Large intestine (tissue), 12 donors: ENCODE data around the gene ADD3. TPM values are rescaled to one million over a fixed set of nuclear protein-coding genes. Genes with fewer than 3 reads are reported as not detected.

Experiments used
- DNase-seq, 2 donors: peaks; one replicate each; pipeline versions ENCODE4 v3.0.0 to v3.0.0-alpha.2; 2013
- H3K27ac ChIP-seq: one replicate; pipeline ENCODE4 v1.5.1; 2013; ENCODE audit warnings: low read length
- H3K27me3 ChIP-seq: 2 replicates; pipeline ENCODE4 v1.6.1; 2013; ENCODE audit warnings: low read length; ENCODE audit not compliant: control insufficient read depth, insufficient read depth
- H3K36me3 ChIP-seq: 2 replicates; pipeline ENCODE4 v1.6.1; 2013; ENCODE audit warnings: low read length; ENCODE audit not compliant: control insufficient read depth, insufficient read depth
- H3K4me1 ChIP-seq: one replicate; pipeline ENCODE4 v1.6.1; 2013; ENCODE audit warnings: low read length; ENCODE audit not compliant: control insufficient read depth, insufficient read depth
- H3K4me3 ChIP-seq: one replicate; pipeline ENCODE4 v1.5.1; 2013; ENCODE audit warnings: low read length
- H3K9me3 ChIP-seq: one replicate; pipeline ENCODE4 v1.6.1; 2013; ENCODE audit warnings: mild to moderate bottlenecking, low read depth, low read length, moderate library complexity; ENCODE audit not compliant: control insufficient read depth
- WGBS: methylation state at CpG from one replicate; pipeline ENCODE4 v1.1.5; 2013; ENCODE audit warnings: low lambda C conversion rate; ENCODE audit not compliant: insufficient coverage; 5-methylcytosine and 5-hydroxymethylcytosine counted together
- long read RNA-seq, 11 donors: transcript quantifications; one replicate each; lab custom pipeline, GENCODE V29; 2026
- polyA plus RNA-seq: library from polyadenylated mRNA; unstranded; fragments of 120-200 nt; gene quantifications from one replicate; pipeline ENCODE4 v1.2.1, GENCODE V29; 2013

Gene ADD3, protein sequence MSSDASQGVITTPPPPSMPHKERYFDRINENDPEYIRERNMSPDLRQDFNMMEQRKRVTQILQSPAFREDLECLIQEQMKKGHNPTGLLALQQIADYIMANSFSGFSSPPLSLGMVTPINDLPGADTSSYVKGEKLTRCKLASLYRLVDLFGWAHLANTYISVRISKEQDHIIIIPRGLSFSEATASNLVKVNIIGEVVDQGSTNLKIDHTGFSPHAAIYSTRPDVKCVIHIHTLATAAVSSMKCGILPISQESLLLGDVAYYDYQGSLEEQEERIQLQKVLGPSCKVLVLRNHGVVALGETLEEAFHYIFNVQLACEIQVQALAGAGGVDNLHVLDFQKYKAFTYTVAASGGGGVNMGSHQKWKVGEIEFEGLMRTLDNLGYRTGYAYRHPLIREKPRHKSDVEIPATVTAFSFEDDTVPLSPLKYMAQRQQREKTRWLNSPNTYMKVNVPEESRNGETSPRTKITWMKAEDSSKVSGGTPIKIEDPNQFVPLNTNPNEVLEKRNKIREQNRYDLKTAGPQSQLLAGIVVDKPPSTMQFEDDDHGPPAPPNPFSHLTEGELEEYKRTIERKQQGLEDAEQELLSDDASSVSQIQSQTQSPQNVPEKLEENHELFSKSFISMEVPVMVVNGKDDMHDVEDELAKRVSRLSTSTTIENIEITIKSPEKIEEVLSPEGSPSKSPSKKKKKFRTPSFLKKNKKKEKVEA
- polyA plus RNA-seq: 418 TPM
- long read RNA-seq, donor 1, full-length matches to known transcripts: 17 of 33 reads
- long read RNA-seq, donor 1, partial matches to known transcripts: 10 of 33 reads
- long read RNA-seq, donor 1, other reads (novel, unspliced or antisense): 6 of 33 reads
- long read RNA-seq, donor 2, full-length matches to known transcripts: 28 of 106 reads
- long read RNA-seq, donor 2, partial matches to known transcripts: 60 of 106 reads
- long read RNA-seq, donor 2, other reads (novel, unspliced or antisense): 18 of 106 reads
- long read RNA-seq, donor 3: 0 reads
- long read RNA-seq, donor 4, full-length matches to known transcripts: 2 of 2 reads
- long read RNA-seq, donor 4, partial matches to known transcripts: 0 of 2 reads
- long read RNA-seq, donor 4, other reads (novel, unspliced or antisense): 0 of 2 reads
- long read RNA-seq, donor 5, full-length matches to known transcripts: 18 of 18 reads
- long read RNA-seq, donor 5, partial matches to known transcripts: 0 of 18 reads
- long read RNA-seq, donor 5, other reads (novel, unspliced or antisense): 0 of 18 reads
- long read RNA-seq, donor 6, full-length matches to known transcripts: 29 of 119 reads
- long read RNA-seq, donor 6, partial matches to known transcripts: 77 of 119 reads
- long read RNA-seq, donor 6, other reads (novel, unspliced or antisense): 13 of 119 reads
- long read RNA-seq, donor 7, full-length matches to known transcripts: 16 of 30 reads
- long read RNA-seq, donor 7, partial matches to known transcripts: 14 of 30 reads
- long read RNA-seq, donor 7, other reads (novel, unspliced or antisense): 0 of 30 reads
- long read RNA-seq, donor 8, full-length matches to known transcripts: 42 of 180 reads
- long read RNA-seq, donor 8, partial matches to known transcripts: 129 of 180 reads
- long read RNA-seq, donor 8, other reads (novel, unspliced or antisense): 9 of 180 reads
- long read RNA-seq, donor 9, full-length matches to known transcripts: 32 of 110 reads
- long read RNA-seq, donor 9, partial matches to known transcripts: 70 of 110 reads
- long read RNA-seq, donor 9, other reads (novel, unspliced or antisense): 8 of 110 reads
- long read RNA-seq, donor 10, full-length matches to known transcripts: 41 of 115 reads
- long read RNA-seq, donor 10, partial matches to known transcripts: 57 of 115 reads
- long read RNA-seq, donor 10, other reads (novel, unspliced or antisense): 17 of 115 reads
- long read RNA-seq, donor 11, full-length matches to known transcripts: 25 of 69 reads
- long read RNA-seq, donor 11, partial matches to known transcripts: 36 of 69 reads
- long read RNA-seq, donor 11, other reads (novel, unspliced or antisense): 8 of 69 reads

DNA sequence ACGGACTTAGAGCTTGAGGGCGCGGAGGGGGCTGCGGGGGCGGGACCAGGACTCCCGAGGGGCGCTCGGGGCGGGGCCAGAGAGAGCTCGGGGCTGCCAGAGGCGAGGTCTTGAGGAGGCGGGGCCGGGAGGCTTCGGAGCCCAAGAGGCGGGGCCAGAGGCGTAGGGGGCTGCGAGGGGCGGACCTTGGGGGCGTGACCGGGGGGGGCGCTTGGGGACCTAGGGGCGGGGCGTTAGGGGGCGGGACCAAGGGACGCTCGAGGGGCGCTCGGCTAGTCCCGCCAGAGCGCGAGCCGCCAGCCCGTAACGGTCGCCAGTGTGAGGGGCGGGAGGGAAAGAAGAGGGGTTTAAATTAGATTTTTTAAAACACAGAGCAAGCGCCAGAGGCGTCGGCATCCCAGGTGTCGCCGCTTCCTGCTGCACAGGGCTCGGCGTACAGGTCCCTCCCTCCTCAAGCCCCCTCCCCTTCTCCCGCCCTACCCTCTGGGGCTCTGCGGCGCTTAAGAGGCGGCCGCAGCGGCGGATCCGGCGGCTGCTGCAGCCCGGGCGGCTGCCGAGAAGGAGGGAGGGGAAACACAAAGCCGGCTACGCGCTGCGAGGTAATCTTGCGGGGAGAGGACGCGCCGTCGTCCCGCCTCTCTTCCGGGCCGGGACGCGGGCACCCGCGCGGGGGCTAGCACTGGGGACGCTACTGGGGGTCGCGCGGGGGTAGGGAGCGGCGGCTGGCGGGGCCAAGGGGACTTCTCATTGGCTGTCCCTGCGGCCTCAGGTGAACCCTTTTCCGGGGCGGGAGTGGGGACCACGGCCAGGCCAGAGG is at the start of gene ADD3:
Gene ADD3, plus strand, starts transcription at position 284 of the 817 bp plus-strand sequence. CDS start 92,670 bp downstream, outside the sequence.
- no CpG with 5 or more reads among the region's 83 CpGs for WGBS
- H3K27me3 ChIP-seq: no peaks in the 10 kb centered on the region
- H3K4me1 ChIP-seq: peaks cover 24% of the 10 kb centered on the region
- no peaks in the 10 kb centered on the region for H3K9me3 ChIP-seq
- peak within 1 kb of the TSS; percentile 99 for H3K27ac ChIP-seq
- peak; percentile 94 to 95 for DNase-seq
- peak within 1 kb of the TSS; percentile 89 for H3K4me3 ChIP-seq
- no peaks in the 10 kb centered on the region for H3K36me3 ChIP-seq

DNA sequence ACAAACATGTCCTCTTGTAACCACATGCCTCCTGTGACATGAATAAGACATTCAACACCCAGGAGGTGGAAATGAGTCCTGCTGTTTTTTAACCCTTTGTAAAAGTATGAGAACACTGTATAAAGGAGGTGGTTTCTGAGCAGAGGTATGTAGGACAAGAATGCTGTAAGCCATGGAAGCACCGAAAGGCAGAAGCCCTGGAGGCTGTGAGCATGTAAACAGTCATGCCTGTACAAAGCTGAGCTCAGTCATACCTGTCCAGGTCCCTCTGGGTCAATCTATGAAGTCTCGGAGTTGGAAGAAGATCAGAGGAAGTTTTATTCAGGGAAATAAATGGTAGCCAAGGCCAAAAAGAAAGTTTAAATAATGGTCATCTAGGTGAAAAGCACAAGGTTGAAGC is 49.7 kb upstream of the ADD3 start:
- H3K36me3 ChIP-seq: no peaks in the 10 kb centered on the region
- peaks cover 15% of the 10 kb centered on the region for H3K4me1 ChIP-seq
- WGBS: 80% methylated on average over 1 of the region's 2 CpGs
- no peak overlapping the region for H3K4me3 ChIP-seq
- no peak overlapping the region for H3K27ac ChIP-seq
- no peaks in the 10 kb centered on the region for H3K9me3 ChIP-seq
- DNase-seq: no peak
- H3K27me3 ChIP-seq: no peaks in the 10 kb centered on the region

DNA sequence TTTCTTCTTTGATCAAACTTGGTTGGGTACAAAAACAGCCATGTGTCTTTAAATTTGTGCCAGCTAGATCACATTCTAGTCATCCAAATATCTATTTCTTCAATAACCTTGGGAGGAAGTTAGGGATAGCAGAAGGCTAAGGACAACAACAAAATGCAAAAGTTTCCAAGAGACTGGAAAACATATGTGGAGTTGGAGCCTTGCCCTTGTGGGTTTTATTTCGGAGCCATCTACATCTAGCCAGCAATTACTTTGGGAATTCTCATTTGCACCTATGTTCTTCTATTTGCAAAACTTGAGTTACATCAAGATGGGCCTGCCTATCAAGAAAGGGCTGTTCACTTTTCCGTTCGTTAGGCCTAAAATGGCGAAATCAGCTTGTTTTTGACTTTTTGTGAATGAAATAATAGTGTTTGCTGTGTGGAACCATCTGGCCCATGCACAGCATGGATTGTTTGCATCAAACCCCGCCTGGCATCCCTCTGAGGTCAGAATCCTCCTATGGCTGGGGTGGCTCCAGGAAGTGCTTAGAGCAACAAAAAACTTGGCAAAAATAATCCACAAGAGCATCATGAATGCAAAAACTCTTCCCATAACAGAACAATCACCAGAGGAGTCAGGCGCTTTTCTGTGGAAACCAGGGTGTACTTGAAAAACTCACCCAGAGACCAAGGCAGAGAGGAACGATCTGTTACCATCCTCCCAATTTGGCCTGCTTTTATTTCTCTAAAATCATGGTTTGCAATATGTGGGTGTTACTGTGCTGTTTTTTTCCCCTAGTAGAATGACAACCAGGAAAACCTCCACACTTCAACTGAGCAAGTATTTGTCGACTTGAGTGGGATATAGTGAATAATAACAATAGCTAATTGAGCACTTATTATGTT is 48.3 kb upstream of the ADD3 start:
- no peaks in the 10 kb centered on the region for H3K36me3 ChIP-seq
- no peaks in the 10 kb centered on the region for H3K9me3 ChIP-seq
- no peak overlapping the region for H3K27ac ChIP-seq
- H3K4me3 ChIP-seq: no peak overlapping the region
- peaks cover 15% of the 10 kb centered on the region for H3K4me1 ChIP-seq
- WGBS: 100% methylated on average over 1 of the region's 8 CpGs
- DNase-seq: no peak
- no peaks in the 10 kb centered on the region for H3K27me3 ChIP-seq

DNA sequence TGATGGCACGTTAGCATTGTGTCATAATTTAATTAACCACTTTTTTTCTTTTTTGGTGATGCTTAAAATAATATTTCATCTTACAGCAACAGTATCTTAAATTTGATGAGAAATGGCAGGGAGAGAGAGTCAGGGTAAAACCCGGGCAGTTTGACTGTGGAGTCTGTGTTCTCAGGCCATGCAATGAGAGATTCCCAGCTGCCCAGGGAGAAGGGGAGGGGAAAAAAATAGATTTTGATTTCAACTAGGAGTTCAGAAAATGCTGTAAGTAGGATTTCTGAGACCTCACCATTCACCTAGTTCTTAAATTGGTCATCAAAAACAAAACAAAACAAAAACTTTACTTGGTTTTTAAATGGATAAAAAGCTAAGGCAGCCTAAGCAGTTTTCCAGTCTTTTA is 47.1 kb upstream of the ADD3 start:
- no peaks in the 10 kb centered on the region for H3K36me3 ChIP-seq
- H3K27me3 ChIP-seq: no peaks in the 10 kb centered on the region
- no peak overlapping the region for H3K4me3 ChIP-seq
- H3K9me3 ChIP-seq: no peaks in the 10 kb centered on the region
- peaks cover 22% of the 10 kb centered on the region for H3K4me1 ChIP-seq
- no peak for DNase-seq
- 76% methylated on average over 2 of the region's 2 CpGs for WGBS
- H3K27ac ChIP-seq: no peak overlapping the region

DNA sequence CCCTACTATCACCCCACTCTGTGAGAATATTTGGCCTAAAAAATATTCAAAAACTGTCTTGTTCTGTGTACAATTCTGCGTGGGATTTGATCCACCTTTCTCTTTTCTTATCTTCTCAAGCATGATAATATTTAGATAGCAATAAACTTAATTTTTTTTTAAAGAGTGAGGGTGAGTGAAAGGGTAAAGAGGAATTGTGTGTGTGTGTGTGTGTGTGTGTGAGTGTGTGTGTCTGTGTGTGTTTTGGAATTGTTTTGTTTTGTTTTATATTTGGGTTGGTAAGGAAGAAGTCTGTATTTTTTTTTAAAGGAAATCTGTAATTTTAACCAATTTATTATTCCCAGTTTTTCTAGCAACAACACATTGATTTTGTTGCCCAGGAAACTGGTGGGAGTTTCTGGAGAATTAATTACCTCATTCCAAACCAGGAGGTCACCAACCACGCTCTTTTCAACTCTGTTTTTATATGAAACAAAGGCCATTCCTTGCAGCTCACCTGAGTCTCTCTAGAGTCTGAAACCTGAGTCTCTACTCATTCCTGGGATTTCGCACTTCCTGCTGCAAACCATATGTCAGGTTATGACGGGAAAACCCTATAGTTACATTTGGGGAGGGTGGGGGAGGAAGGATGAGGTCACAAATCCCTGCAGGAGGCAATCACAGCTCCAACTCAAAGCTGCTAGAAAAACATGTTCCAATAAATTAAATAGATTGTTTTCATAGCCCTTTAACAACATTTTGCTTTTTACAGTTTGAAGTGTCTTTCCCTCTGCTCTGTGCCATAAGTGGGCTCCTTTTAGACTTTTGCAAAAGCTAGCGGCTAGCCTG is 46.4 kb upstream of the ADD3 start:
- peak; percentile 52 to 77 for DNase-seq
- H3K27me3 ChIP-seq: no peaks in the 10 kb centered on the region
- no CpG with 5 or more reads among the region's 5 CpGs for WGBS
- H3K27ac ChIP-seq: no peak overlapping the region
- no peaks in the 10 kb centered on the region for H3K36me3 ChIP-seq
- no peak overlapping the region for H3K4me3 ChIP-seq
- no peaks in the 10 kb centered on the region for H3K9me3 ChIP-seq
- H3K4me1 ChIP-seq: peaks cover 22% of the 10 kb centered on the region

DNA sequence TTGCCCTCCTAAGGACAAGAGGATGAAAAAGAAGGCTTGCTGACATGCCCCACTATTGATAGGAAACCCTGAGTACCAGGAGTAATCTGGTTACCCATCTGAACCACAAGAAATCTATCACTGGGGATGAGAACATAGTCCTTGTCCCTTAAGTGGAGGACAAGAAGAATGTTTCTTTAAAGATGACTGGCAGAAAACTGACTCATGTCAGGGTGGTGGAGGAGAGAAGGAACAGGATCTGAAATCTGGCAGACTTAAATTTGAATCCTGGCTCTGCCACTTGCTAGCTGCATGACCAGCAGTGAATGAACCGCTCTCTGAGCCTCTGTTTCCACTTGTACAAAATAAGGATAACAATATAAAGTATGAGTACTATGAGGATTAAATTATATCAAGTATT is 45.5 kb upstream of the ADD3 start:
- H3K27ac ChIP-seq: no peak overlapping the region
- no peaks in the 10 kb centered on the region for H3K36me3 ChIP-seq
- H3K4me1 ChIP-seq: peaks cover 30% of the 10 kb centered on the region
- no peak for DNase-seq
- no peak overlapping the region for H3K4me3 ChIP-seq
- H3K9me3 ChIP-seq: no peaks in the 10 kb centered on the region
- no CpG with 5 or more reads among the region's 1 CpG for WGBS
- H3K27me3 ChIP-seq: no peaks in the 10 kb centered on the region

DNA sequence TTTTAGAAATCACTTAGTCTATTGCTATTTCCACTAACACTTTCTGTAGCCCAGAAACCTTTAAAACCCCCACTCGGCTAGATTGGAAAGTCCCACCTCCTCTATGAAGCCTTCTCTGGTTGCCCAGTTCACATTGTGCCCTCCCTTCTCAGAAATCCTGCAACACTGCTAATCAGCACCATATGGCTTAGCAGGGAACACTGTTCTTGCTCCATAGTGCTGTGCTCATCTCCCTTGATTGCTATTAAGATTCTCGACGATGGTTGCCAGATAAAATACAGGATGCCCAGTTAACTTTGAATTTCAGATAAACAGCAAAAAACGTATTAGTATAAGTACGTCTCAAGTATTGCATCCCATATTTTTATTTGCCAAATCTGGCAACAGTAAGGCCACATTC is 44.3 kb upstream of the ADD3 start:
- no peak for DNase-seq
- WGBS: no CpG with 5 or more reads among the region's 5 CpGs
- H3K9me3 ChIP-seq: no peaks in the 10 kb centered on the region

More for the DNA sequence above, 44.3 kb upstream of the ADD3 start:
- Histone ChIP-seq H3K36me3 (no peaks in the 10 kb centered on the region), H3K27me3 (no peaks in the 10 kb centered on the region), H3K4me3 (no peak overlapping the region), H3K4me1 (peaks cover 42% of the 10 kb centered on the region), H3K27ac (no peak overlapping the region)
